ENCODE data around the gene ACTR3C. TPM values are rescaled to one million over a fixed set of nuclear protein-coding genes. Genes with fewer than 3 reads are reported as not detected.
"Not testable (repeated sequence)": the region's sequence is repeated elsewhere in the genome, so short reads cannot be mapped to it uniquely, and the experiment has no call there.

Gene ACTR3C
- polyA plus RNA-seq, 1 of the 3 experiments (the other 2 are of a cell fraction), result 0.35 TPM

- H3K27me3 ChIP-seq (ENCODE audit: insufficient read depth); H3K4me1 ChIP-seq (ENCODE audit: control insufficient read depth in 1 of 2, insufficient read depth in 2 of 2, low read depth in 1 of 2, low read length in 1 of 2); H3K9ac ChIP-seq; H2AFZ ChIP-seq (ENCODE audit: low read depth); POLR2A ChIA-PET; H3F3A ChIP-seq (replicated peaks; ENCODE audit: insufficient read depth); CTCF ChIA-PET; H3K4me2 ChIP-seq; H4K20me1 ChIP-seq (ENCODE audit: insufficient read depth); H3K9me2 ChIP-seq; DNase-seq; H3K36me3 ChIP-seq (replicated peaks in 1 of 2; ENCODE audit: control insufficient read depth in 1 of 2, insufficient read depth in 2 of 2, low read length in 1 of 2); H3K79me2 ChIP-seq (ENCODE audit: insufficient read depth); H3K9me3 ChIP-seq; H3K27ac ChIP-seq (ENCODE audit: low read depth in 2 of 2, low read length in 1 of 2); H3K4me3 ChIP-seq (ENCODE audit: low read depth in 2 of 2, low read length in 1 of 2): not testable (repeated sequence)
- 90% methylated on average over 6 of the region's 25 CpGs for WGBS (ENCODE audit: low lambda C conversion rate)
These were observed 41.5 kb downstream of the ACTR3C start for GRCh38 chr7:150281681-150282403.

DNA sequence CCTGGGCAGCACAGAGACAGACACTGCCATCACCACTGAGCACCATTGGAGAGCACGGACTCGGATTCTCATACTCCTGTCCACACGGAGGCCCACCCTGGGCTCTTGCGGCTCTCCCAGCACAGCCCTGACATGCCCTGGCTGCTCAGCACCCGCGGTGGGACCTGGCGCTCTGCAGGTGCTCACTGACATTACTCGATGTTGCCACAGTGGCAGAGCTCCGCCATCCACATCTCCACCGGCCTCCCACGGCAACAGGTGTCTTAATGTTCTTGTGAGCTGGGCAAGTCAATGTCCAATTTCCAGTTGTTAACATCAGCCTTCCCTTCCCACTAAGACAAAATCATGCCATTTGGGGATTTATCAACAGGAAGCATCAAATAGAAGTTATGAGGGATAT, 45.0 kb downstream of the ACTR3C start:
- H3K36me3 ChIP-seq (replicated peaks in 1 of 2; ENCODE audit: control insufficient read depth in 1 of 2, insufficient read depth in 2 of 2, low read length in 1 of 2); H2AFZ ChIP-seq (ENCODE audit: low read depth); H3K79me2 ChIP-seq (ENCODE audit: insufficient read depth); H3K27ac ChIP-seq (ENCODE audit: low read depth in 2 of 2, low read length in 1 of 2); H3K9ac ChIP-seq; H3K4me3 ChIP-seq (ENCODE audit: low read depth in 2 of 2, low read length in 1 of 2); H4K20me1 ChIP-seq (ENCODE audit: insufficient read depth); H3K27me3 ChIP-seq (ENCODE audit: insufficient read depth); H3K4me1 ChIP-seq (ENCODE audit: control insufficient read depth in 1 of 2, insufficient read depth in 2 of 2, low read depth in 1 of 2, low read length in 1 of 2); DNase-seq; CTCF ChIA-PET; H3K9me3 ChIP-seq; H3F3A ChIP-seq (replicated peaks; ENCODE audit: insufficient read depth); H3K9me2 ChIP-seq; POLR2A ChIA-PET; H3K4me2 ChIP-seq: not testable (repeated sequence)
- WGBS (ENCODE audit: low lambda C conversion rate), result 40% methylated on average over 4 of the region's 11 CpGs

GRCh38 chr7:150276132-150276695, 47.1 kb downstream of the ACTR3C start:
- H3K27ac ChIP-seq (ENCODE audit: low read depth in 2 of 2, low read length in 1 of 2); H3K9ac ChIP-seq; H3K9me3 ChIP-seq; CTCF ChIA-PET; POLR2A ChIA-PET; H2AFZ ChIP-seq (ENCODE audit: low read depth); H3K79me2 ChIP-seq (ENCODE audit: insufficient read depth); H3K4me1 ChIP-seq (ENCODE audit: control insufficient read depth in 1 of 2, insufficient read depth in 2 of 2, low read depth in 1 of 2, low read length in 1 of 2); H3K4me3 ChIP-seq (ENCODE audit: low read depth in 2 of 2, low read length in 1 of 2); H3F3A ChIP-seq (replicated peaks; ENCODE audit: insufficient read depth); H3K4me2 ChIP-seq; H3K36me3 ChIP-seq (replicated peaks in 1 of 2; ENCODE audit: control insufficient read depth in 1 of 2, insufficient read depth in 2 of 2, low read length in 1 of 2); H3K27me3 ChIP-seq (ENCODE audit: insufficient read depth); H3K9me2 ChIP-seq; H4K20me1 ChIP-seq (ENCODE audit: insufficient read depth): not testable (repeated sequence)
- peak; percentile 65 for DNase-seq
- peak; percentile 72 for TF ChIP-seq RAD21 (IDR thresholded peaks at IDR 0.05; ENCODE audit: low read length)
- TF ChIP-seq SMC3 (IDR thresholded peaks at IDR 0.05; ENCODE audit: low read depth, low read length), result peak; percentile 55
- TF ChIP-seq CTCF (IDR thresholded peaks at IDR 0.05), result peak; percentile 96
- 45% methylated on average over 6 of the region's 6 CpGs for WGBS (ENCODE audit: low lambda C conversion rate)

- H3F3A ChIP-seq (replicated peaks; ENCODE audit: insufficient read depth); H3K27ac ChIP-seq (ENCODE audit: low read depth in 2 of 2, low read length in 1 of 2); H3K4me3 ChIP-seq (ENCODE audit: low read depth in 2 of 2, low read length in 1 of 2); H3K4me1 ChIP-seq (ENCODE audit: control insufficient read depth in 1 of 2, insufficient read depth in 2 of 2, low read depth in 1 of 2, low read length in 1 of 2); H3K4me2 ChIP-seq; H3K9me2 ChIP-seq; H3K9ac ChIP-seq; H3K36me3 ChIP-seq (replicated peaks in 1 of 2; ENCODE audit: control insufficient read depth in 1 of 2, insufficient read depth in 2 of 2, low read length in 1 of 2); H3K9me3 ChIP-seq; H3K79me2 ChIP-seq (ENCODE audit: insufficient read depth); H2AFZ ChIP-seq (ENCODE audit: low read depth); H3K27me3 ChIP-seq (ENCODE audit: insufficient read depth); POLR2A ChIA-PET; CTCF ChIA-PET; H4K20me1 ChIP-seq (ENCODE audit: insufficient read depth); DNase-seq: not testable (repeated sequence)
- 56% methylated on average over 6 of the region's 7 CpGs for WGBS (ENCODE audit: low lambda C conversion rate)
These were observed 51.4 kb downstream of the ACTR3C start for GRCh38 chr7:150271898-150272297.

- H3K9me3 ChIP-seq; H3K4me3 ChIP-seq (ENCODE audit: low read depth in 2 of 2, low read length in 1 of 2); H3K27me3 ChIP-seq (ENCODE audit: insufficient read depth); H3K79me2 ChIP-seq (ENCODE audit: insufficient read depth); CTCF ChIA-PET; H2AFZ ChIP-seq (ENCODE audit: low read depth); H3K36me3 ChIP-seq (replicated peaks in 1 of 2; ENCODE audit: control insufficient read depth in 1 of 2, insufficient read depth in 2 of 2, low read length in 1 of 2); H4K20me1 ChIP-seq (ENCODE audit: insufficient read depth); H3K9me2 ChIP-seq; H3K4me2 ChIP-seq; H3K4me1 ChIP-seq (ENCODE audit: control insufficient read depth in 1 of 2, insufficient read depth in 2 of 2, low read depth in 1 of 2, low read length in 1 of 2); H3K9ac ChIP-seq; H3K27ac ChIP-seq (ENCODE audit: low read depth in 2 of 2, low read length in 1 of 2); DNase-seq; POLR2A ChIA-PET; H3F3A ChIP-seq (replicated peaks; ENCODE audit: insufficient read depth): not testable (repeated sequence)
- WGBS (ENCODE audit: low lambda C conversion rate), result 81% methylated on average over 8 of the region's 18 CpGs
These were observed 53.1 kb downstream of the ACTR3C start for GRCh38 chr7:150270101-150270824.
